ENCODE data around the gene TSC22D4.
A peak's percentile ranks its signal among the peaks of the same experiment; 100 is the strongest.

TSC22D4 gene

GRCh38 chr7:100492738-100493475, 13.9 kb upstream of the TSC22D4 start:
- DNase-seq (ENCODE audit: low spot score) = no peak

- DNase-seq (ENCODE audit: low spot score) = no peak
Observed at GRCh38 chr7:100491192-100491578, 12.2 kb upstream of the TSC22D4 start.

GRCh38 chr7:100490483-100491191, 11.6 kb upstream of the TSC22D4 start:
- DNase-seq (ENCODE audit: low spot score) = no peak

GRCh38 chr7:100489824-100490223, 10.8 kb upstream of the TSC22D4 start:
- DNase-seq (ENCODE audit: low spot score) = no peak

DNA sequence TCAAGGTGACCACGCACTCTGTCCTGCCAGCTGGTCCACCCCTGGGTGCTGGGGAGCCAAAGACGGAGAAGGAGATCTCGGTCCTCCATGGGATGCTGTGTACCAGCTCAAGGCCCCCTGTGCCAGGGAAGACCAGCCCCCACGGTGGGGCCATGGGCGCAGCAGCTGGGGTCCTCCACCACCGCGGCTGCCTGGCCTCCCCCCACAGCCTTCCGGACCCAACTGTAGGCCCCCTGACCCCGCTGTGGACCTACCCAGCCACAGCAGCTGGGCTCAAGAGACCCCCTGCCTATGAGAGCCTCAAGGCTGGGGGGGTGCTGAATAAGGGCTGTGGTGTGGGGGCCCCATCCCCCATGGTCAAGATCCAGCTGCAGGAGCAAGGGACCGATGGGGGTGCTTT, 10.1 kb upstream of the TSC22D4 start:
- DNase-seq (ENCODE audit: low spot score) = no peak

GRCh38 chr7:100488333-100489095, 9.5 kb upstream of the TSC22D4 start:
- no peak for DNase-seq (ENCODE audit: low spot score)

DNA sequence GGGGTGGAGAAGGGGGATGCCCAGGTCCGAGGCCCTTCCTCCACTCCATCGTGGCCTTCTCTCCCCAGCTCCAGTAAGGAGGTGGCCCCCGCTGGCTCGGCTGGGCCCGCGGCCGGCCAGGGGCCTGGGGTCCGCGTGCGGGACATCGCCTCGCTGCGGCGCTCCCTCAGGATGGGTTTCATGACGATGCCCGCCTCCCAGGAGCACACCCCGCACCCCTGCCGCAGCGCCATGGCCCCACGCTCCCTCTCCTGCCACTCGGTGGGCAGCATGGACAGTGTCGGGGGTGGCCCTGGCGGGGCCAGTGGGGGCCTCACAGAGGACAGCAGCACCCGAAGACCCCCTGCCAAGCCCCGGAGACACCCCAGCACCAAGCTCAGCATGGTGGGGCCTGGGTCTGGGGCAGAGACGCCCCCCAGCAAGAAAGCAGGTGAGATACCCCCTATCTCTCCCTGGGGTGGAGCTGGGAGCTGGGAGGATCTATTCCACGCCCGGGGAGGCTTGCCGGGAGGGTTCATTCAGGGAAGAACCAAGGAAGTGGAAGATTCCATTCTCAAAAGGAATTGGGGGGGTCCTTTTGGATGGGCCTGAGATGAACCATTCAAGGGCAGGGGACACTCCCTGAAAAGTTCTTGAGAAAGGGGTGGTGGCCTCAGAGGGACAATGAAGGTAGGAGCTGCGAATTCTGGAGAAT, 7.9 kb upstream of the TSC22D4 start:
- no peak for DNase-seq (ENCODE audit: low spot score)

- no peak for DNase-seq (ENCODE audit: low spot score)
Observed at GRCh38 chr7:100486111-100486636, 7.2 kb upstream of the TSC22D4 start.

DNA sequence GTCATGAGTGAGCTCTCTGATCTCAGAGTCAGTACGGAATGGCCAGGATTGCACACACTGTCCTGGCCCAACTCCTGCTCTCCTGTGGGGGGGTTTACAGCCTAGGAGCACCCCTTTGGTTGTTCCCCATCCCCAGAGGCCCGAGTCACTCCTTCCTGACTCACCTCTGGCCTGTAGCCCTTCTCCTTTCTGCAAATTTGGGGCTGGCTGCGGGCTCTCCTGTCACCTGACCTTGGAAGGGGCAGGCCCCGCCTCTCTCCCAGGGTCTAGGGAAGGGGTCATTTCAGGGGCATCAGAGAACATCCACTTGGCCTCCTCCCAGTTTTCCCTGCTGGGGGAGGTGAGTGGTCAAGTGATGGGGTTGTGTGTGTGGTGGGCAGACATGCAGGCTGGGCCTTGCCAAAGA, 6.5 kb upstream of the TSC22D4 start:
- DNase-seq (ENCODE audit: low spot score) = no peak

- DNase-seq (ENCODE audit: low spot score) = no peak
Observed at GRCh38 chr7:100484673-100485045, 5.6 kb upstream of the TSC22D4 start.

DNA sequence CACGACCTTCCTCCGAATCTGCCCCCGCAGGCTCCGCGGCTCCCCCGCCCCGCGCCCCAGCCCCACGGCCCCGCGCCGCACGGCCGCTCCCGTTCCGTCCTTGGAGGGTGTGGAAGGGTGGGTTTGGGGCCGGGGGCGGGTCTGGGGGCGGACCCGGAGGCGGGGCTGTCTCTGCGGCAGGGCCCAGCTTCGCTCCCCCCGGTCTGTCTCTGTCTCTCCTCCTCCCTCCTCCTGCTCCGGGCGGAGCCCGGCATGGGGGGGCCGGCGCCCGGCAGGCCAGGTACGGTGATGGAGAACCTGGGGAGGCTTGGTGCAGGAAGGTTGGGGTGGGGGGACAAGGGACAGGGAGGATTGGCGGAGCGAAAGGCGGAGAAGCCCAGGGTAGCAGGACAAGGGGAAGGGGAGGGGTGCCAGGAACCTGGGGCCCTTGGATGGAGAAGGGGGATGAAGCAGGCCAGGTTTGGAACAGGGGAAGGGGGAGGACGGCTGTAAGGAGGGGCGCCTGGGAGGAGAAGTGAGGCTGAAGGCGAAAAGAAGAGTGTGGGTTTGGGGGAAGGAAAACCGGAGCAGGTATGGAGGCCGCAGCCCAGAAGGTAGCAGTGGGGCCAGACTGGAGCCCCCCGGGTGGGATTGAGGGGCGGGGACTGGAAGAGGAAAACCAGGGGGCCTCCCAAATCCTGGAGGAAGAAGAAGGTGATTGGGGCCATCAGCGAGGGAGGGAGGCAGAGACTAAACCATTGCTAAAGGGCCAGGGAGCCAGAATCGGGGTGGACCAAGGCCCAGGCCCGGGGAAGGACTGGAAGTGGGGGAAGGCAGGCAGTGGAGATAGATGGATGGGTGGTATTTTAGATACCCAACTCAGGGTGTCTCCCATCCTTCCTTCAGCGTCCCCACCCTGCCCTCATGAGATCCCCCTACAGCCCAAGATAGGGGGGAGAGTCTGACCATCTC, 5.0 kb upstream of the TSC22D4 start, which contains the start of gene NYAP1:
Gene NYAP1 (plus strand): TSS at position 206 of the 951 bp plus-strand sequence. CDS start 1,385 bp downstream, outside the sequence.
- peak; percentile 25 for DNase-seq (ENCODE audit: low spot score)

GRCh38 chr7:100483090-100483721, 4.2 kb upstream of the TSC22D4 start:
- DNase-seq (ENCODE audit: low spot score) = peak; percentile 88

GRCh38 chr7:100482728-100483089, 3.7 kb upstream of the TSC22D4 start:
- no peak for DNase-seq (ENCODE audit: low spot score)

GRCh38 chr7:100481466-100481865, 2.5 kb upstream of the TSC22D4 start:
- DNase-seq (ENCODE audit: low spot score) = no peak

DNA sequence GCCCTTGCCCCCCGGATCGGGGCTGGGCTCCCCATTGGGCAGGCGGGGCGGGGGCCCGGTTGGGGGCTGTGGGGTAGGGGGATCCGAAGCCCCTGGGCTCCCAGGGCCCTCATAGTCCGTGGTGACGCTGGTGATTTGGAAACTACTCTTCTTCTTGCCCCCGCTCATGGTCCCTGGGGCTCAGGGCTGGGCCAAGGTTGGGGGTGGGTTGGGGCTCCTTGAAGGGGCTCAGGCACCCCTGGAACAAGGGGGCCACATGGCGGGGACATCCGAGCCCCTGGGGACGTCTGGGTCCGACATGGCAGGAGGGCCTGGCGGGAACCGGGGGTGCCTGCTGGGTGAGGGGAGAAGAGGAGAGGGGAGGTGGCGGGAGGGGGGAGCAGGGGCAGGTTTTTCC, 1.1 kb downstream of the TSC22D4 start:
- peak; percentile 23 for DNase-seq (ENCODE audit: low spot score)

GRCh38 chr7:100476903-100477870, 1.8 kb downstream of the TSC22D4 start:
- peak; percentile 71 for DNase-seq (ENCODE audit: low spot score)

GRCh38 chr7:100476101-100476780, 2.8 kb downstream of the TSC22D4 start:
- DNase-seq (ENCODE audit: low spot score) = peak; percentile 18

GRCh38 chr7:100475549-100475948, 3.5 kb downstream of the TSC22D4 start:
- DNase-seq (ENCODE audit: low spot score) = peak; percentile 49
